Activated naive CD4-positive, alpha-beta T cell treated with anti-CD3 and anti-CD28 coated beads, Interleukin-2, amount 50 U/mL, for 24 hours (primary cell): ENCODE results near the gene CUL7.
"Not testable (repeated sequence)": the region's sequence is repeated elsewhere in the genome, so short reads cannot be mapped to it uniquely, and the experiment has no call there.

Source experiments
- H3K27ac Mint-ChIP-seq: one replicate; pipeline ENCODE4 v1.8.0; 2021; ENCODE audit warnings: mild to moderate bottlenecking, mixed read lengths
- H3K27me3 Mint-ChIP-seq: one replicate; pipeline ENCODE4 v1.8.0; 2021; ENCODE audit warnings: mixed read lengths
- H3K36me3 Mint-ChIP-seq: one replicate; pipeline ENCODE4 v1.8.0; 2021; ENCODE audit warnings: mixed read lengths
- H3K4me1 Mint-ChIP-seq: one replicate; pipeline ENCODE4 v1.8.0; 2021; ENCODE audit warnings: mixed read lengths
- H3K4me3 Mint-ChIP-seq: one replicate; pipeline ENCODE4 v1.8.0; 2021; ENCODE audit warnings: mild to moderate bottlenecking, mixed read lengths
- H3K9me3 Mint-ChIP-seq: one replicate; pipeline ENCODE4 v1.8.0; 2021; ENCODE audit warnings: mixed read lengths

The CUL7 gene

GRCh38 chr6:43082806-43083655 lies 29.4 kb upstream of the CUL7 start:
- H3K36me3 Mint-ChIP-seq = no peaks in the 10 kb centered on the region
- peaks cover 3% of the 10 kb centered on the region for H3K27me3 Mint-ChIP-seq
- no peaks in the 10 kb centered on the region for H3K9me3 Mint-ChIP-seq
- no peak overlapping the region for H3K27ac Mint-ChIP-seq
- H3K4me1 Mint-ChIP-seq = no peaks in the 10 kb centered on the region
- H3K4me3 Mint-ChIP-seq = no peak overlapping the region

DNA sequence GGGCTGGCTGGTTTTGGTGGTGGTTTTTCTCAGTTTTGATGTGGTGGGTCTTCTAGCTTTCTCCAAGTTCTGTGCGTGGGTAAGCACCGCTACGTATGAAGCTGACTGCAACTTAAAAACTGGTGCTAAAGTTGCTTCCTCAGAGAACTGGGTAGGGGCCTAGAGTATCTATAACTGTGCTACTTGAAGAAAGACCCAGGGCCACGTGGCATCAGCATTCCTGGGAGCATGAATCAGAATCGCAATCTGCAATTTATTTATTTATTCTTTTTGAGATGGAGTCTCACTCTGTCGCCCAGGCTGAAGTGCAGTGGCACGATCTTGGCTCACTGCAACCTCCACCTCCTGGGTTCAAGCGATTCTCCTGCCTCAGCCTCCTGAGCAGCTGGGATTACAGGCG lies 28.3 kb upstream of the CUL7 start:
- not testable (repeated sequence) for H3K27ac Mint-ChIP-seq, H3K36me3 Mint-ChIP-seq, H3K9me3 Mint-ChIP-seq, H3K4me3 Mint-ChIP-seq, H3K27me3 Mint-ChIP-seq, H3K4me1 Mint-ChIP-seq

GRCh38 chr6:43081043-43081442 lies 27.4 kb upstream of the CUL7 start:
- Mint-ChIP-seq H3K36me3 (no peaks in the 10 kb centered on the region), H3K27ac (no peak overlapping the region), H3K4me3 (no peak overlapping the region), H3K27me3 (peaks cover 5% of the 10 kb centered on the region), H3K4me1 (no peaks in the 10 kb centered on the region), H3K9me3 (no peaks in the 10 kb centered on the region)

DNA sequence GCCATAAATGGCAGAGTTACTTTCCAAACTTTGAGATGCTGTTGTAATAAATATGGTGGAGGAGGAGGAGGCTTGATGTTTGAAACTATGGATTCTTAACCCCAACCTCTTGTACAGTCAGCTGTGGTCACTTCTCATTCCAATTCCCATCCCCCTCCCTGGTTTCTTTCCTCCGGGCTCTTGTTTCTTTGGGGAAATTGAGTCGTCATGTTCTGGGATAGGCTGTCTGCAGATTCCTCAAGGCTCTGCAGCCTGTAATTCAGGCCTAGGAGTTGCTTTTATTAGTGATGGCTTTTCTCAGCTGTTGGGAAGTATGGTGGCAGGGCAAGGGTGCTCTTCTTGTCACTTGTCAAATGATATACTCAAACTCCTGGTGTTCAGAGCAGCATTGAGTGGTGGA lies 25.0 kb upstream of the CUL7 start:
- Mint-ChIP-seq H3K27me3 (peaks cover 5% of the 10 kb centered on the region), H3K4me1 (no peaks in the 10 kb centered on the region), H3K27ac (no peak overlapping the region), H3K36me3 (peaks cover 3% of the 10 kb centered on the region), H3K4me3 (no peak overlapping the region), H3K9me3 (no peaks in the 10 kb centered on the region)

- H3K9me3 Mint-ChIP-seq = no peaks in the 10 kb centered on the region
- peaks cover 4% of the 10 kb centered on the region for H3K36me3 Mint-ChIP-seq
- no peak overlapping the region for H3K27ac Mint-ChIP-seq
- peak overlapping the region; percentile 54 for H3K4me3 Mint-ChIP-seq
- no peaks in the 10 kb centered on the region for H3K4me1 Mint-ChIP-seq
- peaks cover 5% of the 10 kb centered on the region for H3K27me3 Mint-ChIP-seq
Observed at GRCh38 chr6:43077981-43078511, 24.4 kb upstream of the CUL7 start.

DNA sequence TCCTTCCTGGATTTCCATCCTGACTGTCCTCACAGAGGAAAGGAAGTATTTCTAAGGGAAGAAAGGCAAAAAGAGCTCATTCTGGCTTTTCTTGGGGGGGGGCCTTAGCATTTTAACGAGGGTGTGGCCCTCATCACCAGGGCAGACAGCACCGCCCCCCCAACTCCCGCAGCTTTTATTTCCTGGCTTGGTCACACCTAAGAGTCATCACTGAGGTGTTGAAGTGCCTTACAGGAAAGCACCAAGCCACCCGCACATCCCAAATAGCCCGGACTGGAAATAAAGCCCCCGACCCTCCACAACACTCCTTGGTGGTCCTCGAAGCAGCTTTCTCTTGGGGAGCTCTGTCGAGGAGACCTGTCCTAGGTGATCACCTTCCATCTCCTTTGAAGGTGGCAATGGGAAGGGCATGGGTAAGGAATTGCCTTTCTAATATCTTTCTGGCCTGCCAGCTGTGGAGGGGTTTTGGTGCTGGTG lies 23.7 kb upstream of the CUL7 start:
- Mint-ChIP-seq H3K9me3 (no peaks in the 10 kb centered on the region), H3K4me3 (peak overlapping the region; percentile 54), H3K27ac (no peak overlapping the region), H3K27me3 (peaks cover 5% of the 10 kb centered on the region), H3K4me1 (no peaks in the 10 kb centered on the region), H3K36me3 (peaks cover 8% of the 10 kb centered on the region)

DNA sequence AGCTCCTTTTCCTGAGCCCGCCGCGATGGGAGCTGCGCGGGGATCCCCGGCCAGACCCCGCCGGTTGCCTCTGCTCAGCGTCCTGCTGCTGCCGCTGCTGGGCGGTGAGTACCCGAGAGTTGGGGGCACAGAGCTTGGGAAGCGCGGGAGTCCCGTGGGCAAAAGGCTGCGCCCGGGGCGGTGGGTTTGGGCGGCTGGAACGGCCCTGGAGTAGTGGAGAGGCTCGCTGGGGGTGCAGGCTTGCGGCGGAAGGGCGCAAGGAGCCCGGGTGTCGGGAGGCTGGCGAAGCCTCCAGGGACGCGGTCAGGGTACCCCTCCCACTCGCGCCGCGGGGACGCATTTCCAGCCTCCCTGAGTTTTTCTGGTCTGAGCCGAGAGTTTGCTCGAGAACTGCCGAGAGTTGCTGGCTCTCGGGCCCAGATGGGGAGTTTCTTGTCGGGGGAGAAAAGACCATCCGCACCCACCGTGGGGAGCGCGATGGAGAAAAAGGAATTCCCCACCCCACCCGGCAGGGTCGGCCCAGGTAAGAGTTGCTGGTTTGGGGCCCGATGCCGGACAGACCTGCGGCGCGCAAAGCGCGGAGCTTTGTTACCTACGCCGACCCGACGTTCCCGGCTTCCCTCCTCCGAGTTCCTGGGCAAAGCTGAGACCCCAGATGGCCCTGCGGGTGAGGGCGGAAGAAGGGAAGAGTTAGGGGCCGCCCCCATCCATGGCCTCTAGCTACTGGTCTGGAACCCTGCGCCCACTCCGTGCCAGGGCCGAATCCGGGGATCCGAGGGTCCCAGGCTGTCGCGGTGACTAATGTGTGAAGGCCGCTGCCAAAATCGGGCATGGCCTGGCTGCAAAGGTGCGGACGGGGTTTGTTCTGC lies 23.0 kb upstream of the CUL7 start:
- Mint-ChIP-seq H3K4me1 (no peaks in the 10 kb centered on the region), H3K27ac (no peak overlapping the region), H3K36me3 (peaks cover 12% of the 10 kb centered on the region), H3K4me3 (peak overlapping the region; percentile 64), H3K9me3 (no peaks in the 10 kb centered on the region), H3K27me3 (peaks cover 5% of the 10 kb centered on the region)

DNA sequence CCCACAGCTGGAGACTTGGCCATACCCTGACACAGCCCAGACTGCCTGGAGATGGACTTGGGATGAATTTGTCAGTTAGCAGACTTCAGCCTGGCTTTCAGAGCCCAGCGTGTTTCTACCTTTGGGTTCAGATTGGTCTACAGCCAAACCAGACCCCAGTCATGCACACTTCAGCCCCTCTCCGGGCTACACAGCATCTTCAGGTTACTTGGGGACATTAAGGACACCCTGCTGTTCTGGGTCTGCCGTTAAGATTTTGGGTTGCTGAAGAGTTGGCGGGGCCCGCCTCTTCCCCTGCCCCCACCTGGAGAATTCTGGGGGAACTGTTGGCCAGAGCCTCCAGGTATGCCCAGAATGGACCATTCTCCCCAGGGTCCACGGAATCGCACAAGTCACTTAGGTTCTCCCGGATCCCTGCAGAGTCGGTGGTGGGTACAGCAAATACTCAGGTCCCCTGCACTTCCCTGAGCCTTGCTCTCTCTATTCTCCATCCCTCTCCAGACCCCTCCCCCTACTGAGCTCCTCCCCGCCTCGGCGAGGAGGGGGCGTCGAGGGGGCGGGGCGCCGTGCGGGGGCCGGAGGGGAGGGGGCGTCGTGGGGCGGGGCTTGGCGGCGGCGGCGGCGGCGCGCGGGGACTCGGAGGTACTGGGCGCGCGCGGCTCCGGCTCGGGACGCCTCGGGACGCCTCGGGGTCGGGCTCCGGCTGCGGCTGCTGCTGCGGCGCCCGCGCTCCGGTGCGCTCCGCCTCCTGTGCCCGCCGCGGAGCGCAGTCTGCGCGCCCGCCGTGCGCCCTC lies 22.2 kb upstream of the CUL7 start, which contains the start of gene PTK7:
Gene PTK7 (plus strand): TSS at position 645 of the 794 bp plus-strand sequence. CDS start 175 bp downstream, outside the sequence.
- Mint-ChIP-seq H3K4me3 (peak within 1 kb of the TSS; percentile 69), H3K27ac (no peak within 1 kb of the TSS), H3K9me3 (no peaks in the 10 kb centered on the region), H3K27me3 (peaks cover 5% of the 10 kb centered on the region), H3K36me3 (peaks cover 12% of the 10 kb centered on the region), H3K4me1 (no peaks in the 10 kb centered on the region)

DNA sequence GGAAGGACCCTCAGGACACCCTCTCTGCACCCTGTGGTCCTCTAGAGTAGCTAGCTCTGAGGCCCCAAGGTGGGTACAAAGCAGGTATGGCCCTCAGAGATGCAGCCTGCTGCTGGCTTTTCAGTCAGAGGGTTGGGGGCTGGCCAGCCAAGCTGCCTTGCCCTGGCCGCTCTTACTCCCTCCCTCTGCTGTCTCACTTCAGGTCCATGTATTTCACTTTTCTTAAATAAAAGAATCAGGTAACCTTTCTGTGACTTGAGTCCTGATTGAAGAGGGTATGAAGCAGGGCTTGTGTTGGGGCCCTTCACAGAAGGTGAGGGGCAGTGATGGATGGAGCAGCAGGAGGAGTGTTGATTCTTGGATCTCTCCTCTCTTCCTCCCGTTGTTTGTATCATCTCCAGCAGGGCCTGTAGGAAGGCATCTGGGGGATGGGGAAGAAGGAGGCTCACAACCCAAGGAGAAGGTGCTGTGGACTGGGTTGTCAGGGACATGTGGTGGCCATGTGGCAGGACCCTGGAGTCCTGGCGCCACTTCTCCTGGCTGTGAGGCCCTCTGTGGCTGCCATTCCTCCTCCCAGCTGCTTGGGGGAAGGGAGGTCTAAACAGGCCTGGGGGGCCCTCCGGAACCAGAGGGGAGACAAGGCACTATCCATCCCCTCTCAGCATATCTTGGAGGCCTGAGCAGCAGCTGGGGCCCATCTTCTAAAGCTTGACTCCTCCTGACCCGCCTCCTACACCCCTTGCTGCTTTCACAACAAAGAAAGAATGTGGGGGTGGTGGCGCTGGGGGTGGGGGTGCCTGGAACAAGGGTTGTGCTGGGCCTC lies 21.4 kb upstream of the CUL7 start:
- no peak overlapping the region for H3K27ac Mint-ChIP-seq
- H3K36me3 Mint-ChIP-seq = peaks cover 14% of the 10 kb centered on the region
- H3K9me3 Mint-ChIP-seq = no peaks in the 10 kb centered on the region
- H3K4me3 Mint-ChIP-seq = peak overlapping the region; percentile 69
- peaks cover 5% of the 10 kb centered on the region for H3K27me3 Mint-ChIP-seq
- no peaks in the 10 kb centered on the region for H3K4me1 Mint-ChIP-seq

- H3K27me3 Mint-ChIP-seq = no peaks in the 10 kb centered on the region
- H3K27ac Mint-ChIP-seq = no peak overlapping the region
- no peak overlapping the region for H3K4me3 Mint-ChIP-seq
- no peaks in the 10 kb centered on the region for H3K9me3 Mint-ChIP-seq
- H3K4me1 Mint-ChIP-seq = no peaks in the 10 kb centered on the region
- H3K36me3 Mint-ChIP-seq = peaks cover 19% of the 10 kb centered on the region
Observed at GRCh38 chr6:43070028-43070632, 16.5 kb upstream of the CUL7 start.

GRCh38 chr6:43062818-43063217 lies 9.2 kb upstream of the CUL7 start:
- Mint-ChIP-seq H3K4me1 (peaks cover 31% of the 10 kb centered on the region), H3K36me3 (peaks cover 6% of the 10 kb centered on the region), H3K4me3 (no peak overlapping the region), H3K27ac (no peak overlapping the region), H3K9me3 (no peaks in the 10 kb centered on the region), H3K27me3 (no peaks in the 10 kb centered on the region)

GRCh38 chr6:43061861-43062260 lies 8.2 kb upstream of the CUL7 start:
- peaks cover 33% of the 10 kb centered on the region for H3K4me1 Mint-ChIP-seq
- H3K27me3 Mint-ChIP-seq = no peaks in the 10 kb centered on the region
- H3K27ac Mint-ChIP-seq = no peak overlapping the region
- H3K9me3 Mint-ChIP-seq = no peaks in the 10 kb centered on the region
- H3K4me3 Mint-ChIP-seq = peak overlapping the region; percentile 28
- peaks cover 6% of the 10 kb centered on the region for H3K36me3 Mint-ChIP-seq

DNA sequence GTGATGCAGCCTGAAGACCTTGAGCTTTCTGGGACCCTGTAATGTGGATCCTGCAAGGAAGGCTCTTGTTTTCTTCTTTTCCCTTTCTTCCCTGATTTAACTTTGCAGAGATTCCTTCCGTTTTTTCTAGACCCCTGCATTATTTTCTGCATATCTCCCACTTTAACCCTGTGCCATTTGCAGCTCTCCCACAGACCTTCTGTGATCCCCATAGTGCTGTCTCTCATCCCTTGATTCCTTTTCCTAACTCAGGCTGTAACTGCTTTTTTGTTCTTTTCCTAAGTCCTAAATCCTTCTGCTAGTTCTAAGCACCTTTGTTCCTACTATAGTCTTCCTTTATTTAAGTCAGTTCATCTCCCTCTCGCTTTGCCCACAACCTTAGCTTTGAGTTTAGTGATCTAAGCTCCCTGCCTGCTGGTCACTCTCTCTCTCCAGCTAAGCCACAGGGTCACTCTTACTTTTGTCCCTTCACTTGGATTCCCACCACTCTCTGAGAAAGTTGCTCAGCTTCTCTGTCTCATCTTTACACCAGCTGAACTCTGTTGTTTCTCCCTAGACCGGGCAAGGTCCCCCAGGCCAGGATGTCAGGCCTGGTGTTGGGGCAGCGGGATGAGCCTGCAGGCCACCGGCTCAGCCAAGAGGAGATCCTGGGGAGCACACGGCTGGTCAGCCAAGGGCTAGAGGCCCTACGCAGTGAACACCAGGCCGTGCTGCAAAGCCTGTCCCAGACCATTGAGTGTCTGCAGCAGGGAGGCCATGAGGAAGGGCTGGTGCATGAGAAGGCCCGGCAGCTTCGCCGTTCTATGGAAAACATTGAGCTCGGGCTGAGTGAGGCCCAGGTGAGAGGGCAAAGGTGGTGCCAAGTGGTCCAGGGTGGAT lies 7.3 kb upstream of the CUL7 start:
- Mint-ChIP-seq H3K27ac (peak overlapping the region; percentile 39), H3K4me3 (peak overlapping the region; percentile 96), H3K9me3 (no peaks in the 10 kb centered on the region), H3K36me3 (peaks cover 8% of the 10 kb centered on the region), H3K27me3 (no peaks in the 10 kb centered on the region), H3K4me1 (peaks cover 37% of the 10 kb centered on the region)
